ENCODE measurements around the gene USP47. TPM values are rescaled to one million over a fixed set of nuclear protein-coding genes. Genes with fewer than 3 reads are reported as not detected.

The USP47 gene
- total and polyA plus RNA-seq, 2 of the 8 experiments (the other 6 are each of a cell fraction or from before 2014, with no cell fraction given), result 4.2 to 21.3 TPM

DNA sequence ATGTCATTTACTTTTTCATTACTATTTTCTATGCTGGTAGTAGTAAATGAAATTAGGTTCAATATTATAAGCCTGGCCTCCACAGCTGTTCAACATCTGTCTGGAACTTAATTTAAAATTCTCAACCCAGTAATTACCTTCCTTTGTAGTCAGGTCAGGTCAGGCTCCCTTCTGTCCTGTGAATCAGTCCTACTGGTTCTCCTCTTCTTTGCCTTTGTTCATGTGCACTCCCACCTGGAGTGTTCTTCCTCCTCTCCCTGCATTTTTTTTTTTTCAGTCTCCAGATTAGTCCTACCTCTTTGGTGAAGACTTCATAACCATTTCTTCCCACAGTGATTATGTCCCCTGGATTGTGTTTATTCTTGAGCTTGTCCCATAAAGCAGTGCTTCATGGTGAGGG lies 98.8 kb downstream of the USP47 start (continued):
- TF ChIP-seq SAP30 (IDR thresholded peaks at IDR 0.05; ENCODE audit: insufficient read depth, insufficient replicate concordance, low read length), result no peak
